Stimulated activated CD8-positive, alpha-beta memory T cell treated with anti-CD3 and anti-CD28 coated beads, Interleukin-12 subunit alpha, Interleukin-12 subunit beta, amount 100 ng/mL, for 1 hour (primary cell): Measurements from ENCODE around the gene TUBB2B.

Experiments used
- DNase-seq: peaks from one replicate; pipeline ENCODE4 v3.0.0-alpha.2; 2020; ENCODE audit warnings: low read depth

The TUBB2B gene

GRCh38 chr6:3227363-3228045 lies at the start of gene TUBB2B:
Gene TUBB2B (minus strand): TSS chr6:3227653. CDS start chr6:3227543, 110 bp downstream.
- DNase-seq: no peak

- DNase-seq: no peak
Measured at GRCh38 chr6:3277251-3277650, 49.8 kb upstream of the TUBB2B start.

GRCh38 chr6:3276174-3277167 lies 49.0 kb upstream of the TUBB2B start:
- no peak for DNase-seq

- DNase-seq: no peak
Measured at GRCh38 chr6:3273707-3274521, 46.5 kb upstream of the TUBB2B start.

GRCh38 chr6:3272911-3273547 lies 45.6 kb upstream of the TUBB2B start:
- DNase-seq: no peak

GRCh38 chr6:3271756-3272155 lies 44.3 kb upstream of the TUBB2B start:
- no peak for DNase-seq

- DNase-seq: no peak
Measured at GRCh38 chr6:3270258-3270657, 42.8 kb upstream of the TUBB2B start.

- DNase-seq: no peak
Measured at GRCh38 chr6:3269281-3269975, 42.0 kb upstream of the TUBB2B start.

- DNase-seq: no peak
Measured at GRCh38 chr6:3268680-3269079, 41.2 kb upstream of the TUBB2B start.

- DNase-seq: no peak
Measured at GRCh38 chr6:3267162-3267561, 39.7 kb upstream of the TUBB2B start.

GRCh38 chr6:3266170-3266569 lies 38.7 kb upstream of the TUBB2B start:
- no peak for DNase-seq

- no peak for DNase-seq
Measured at GRCh38 chr6:3265671-3266070, 38.2 kb upstream of the TUBB2B start.

- no peak for DNase-seq
Measured at GRCh38 chr6:3264356-3264755, 36.9 kb upstream of the TUBB2B start.

GRCh38 chr6:3263096-3263495 lies 35.6 kb upstream of the TUBB2B start:
- DNase-seq: no peak

GRCh38 chr6:3261921-3262320 lies 34.5 kb upstream of the TUBB2B start:
- DNase-seq: no peak

- DNase-seq: no peak
Measured at GRCh38 chr6:3261518-3261820, 34.0 kb upstream of the TUBB2B start.

GRCh38 chr6:3260772-3261517 lies 33.5 kb upstream of the TUBB2B start:
- no peak for DNase-seq

GRCh38 chr6:3260296-3260695 lies 32.8 kb upstream of the TUBB2B start:
- DNase-seq: no peak

GRCh38 chr6:3259491-3259958 lies 32.1 kb upstream of the TUBB2B start:
- no peak for DNase-seq

GRCh38 chr6:3258720-3259490 lies 31.5 kb upstream of the TUBB2B start, which contains the start of gene PSMG4:
Gene PSMG4 (plus strand): TSS chr6:3258947. CDS start chr6:3259023, 76 bp downstream.
- peak; percentile 91 for DNase-seq
